B cell (primary cell): ENCODE data around the gene ATP6V0E2. TPM values are rescaled to one million over a fixed set of nuclear protein-coding genes. Genes with fewer than 3 reads are reported as not detected.

Experiments used
- ATAC-seq: fragments of 200-7000 bp; cut with Tn5 transposase; one replicate; pipeline ENCODE4 v1.10.0; 2021; ENCODE audit warnings: low read depth, mild to moderate bottlenecking, moderate number of reproducible peaks, moderate library complexity
- CTCF ChIA-PET: fragments of 350-600 bp; sonication (Branson Sonifier 250); formaldehyde crosslinking; loops from one replicate; lab custom pipeline; 2021; ENCODE audit warnings: antibody characterized with exemption, inconsistent platforms; lab: Charles Lee
- POLR2A ChIA-PET: fragments of 350-600 bp; sonication (Branson Sonifier 250); formaldehyde crosslinking; loops from one replicate; lab custom pipeline; 2021; ENCODE audit warnings: antibody characterized with exemption; lab: Charles Lee
- DNase-seq: peaks from one replicate; pipeline ENCODE4 v3.0.0; 2013
- H2AFZ ChIP-seq: 2 replicates; pipeline ENCODE4 v1.6.1; 2012; ENCODE audit warnings: mild to moderate bottlenecking, low read depth, low read length; ENCODE audit not compliant: insufficient read depth, poor library complexity, severe bottlenecking
- H3K27ac ChIP-seq, 2 donors: 1 replicate in 1 of 2; 2 replicates in 1 of 2; pipeline ENCODE4 v1.5.1; 2012 to 2013; ENCODE audit warnings: low read length in 2 of 2, mild to moderate bottlenecking in 2 of 2, moderate library complexity in 1 of 2
- H3K27me3 ChIP-seq, 4 experiments: fragments of 200-600 bp in 1 of 4; sonication (generic) in 1 of 4; replicated peaks in 1 of 4; 1 replicate in 2 of 4; 2 replicates in 2 of 4; pipeline versions ENCODE4 v1.6.1 to v1.7.0; 2013 to 2016; ENCODE audit warnings: low read length in 3 of 4, mild to moderate bottlenecking in 2 of 4, mixed read lengths in 1 of 4, moderate library complexity in 1 of 4; ENCODE audit not compliant: insufficient read depth in 4 of 4, control insufficient read depth in 3 of 4; ENCODE audit errors: control extremely low read depth in 1 of 4
- H3K36me3 ChIP-seq, 2 experiments: replicated peaks in 1 of 2; 1 replicate in 1 of 2; 2 replicates in 1 of 2; pipeline versions ENCODE4 v1.6.1 to v1.7.1; 2013; ENCODE audit warnings: low read length in 1 of 2; ENCODE audit not compliant: insufficient read depth in 2 of 2, control insufficient read depth in 1 of 2; ENCODE audit errors: control extremely low read depth in 1 of 2, extremely low read depth in 1 of 2
- H3K4me1 ChIP-seq, 2 donors: fragments of 200-600 bp in 1 of 2; sonication (generic) in 1 of 2; 1 replicate in 1 of 2; 2 replicates in 1 of 2; pipeline versions ENCODE4 v1.5.1 to v1.6.1; 2013 to 2017; ENCODE audit warnings: low read length in 2 of 2; ENCODE audit not compliant: control insufficient read depth in 2 of 2, insufficient read depth in 2 of 2
- H3K4me2 ChIP-seq: replicated peaks from 2 replicates; pipeline ENCODE3; 2012; ENCODE audit warnings: mild to moderate bottlenecking, low read depth, low read length; ENCODE audit not compliant: poor library complexity, severe bottlenecking
- H3K4me3 ChIP-seq, 5 experiments: fragments of 200-600 bp in 1 of 5; sonication (generic) in 1 of 5; 1 replicate in 3 of 5; 2 replicates in 2 of 5; pipeline versions ENCODE4 v1.5.1 to v1.7.0; 2011 to 2016; ENCODE audit warnings: low read length in 4 of 5, mild to moderate bottlenecking in 4 of 5, low read depth in 2 of 5, control low read depth in 1 of 5, moderate library complexity in 1 of 5; ENCODE audit not compliant: insufficient read depth in 1 of 5; ENCODE audit errors: control extremely low read depth in 1 of 5, extremely low read depth in 1 of 5
- H3K79me2 ChIP-seq: fragments of 200-600 bp; sonication (generic); one replicate; pipeline ENCODE4 v1.6.0; 2016; ENCODE audit warnings: low read length; ENCODE audit not compliant: control insufficient read depth, insufficient read depth
- H3K9ac ChIP-seq: fragments of 200-600 bp; sonication (generic); 2 replicates; pipeline ENCODE4 v1.6.1; 2017; ENCODE audit warnings: mild to moderate bottlenecking, low read length, moderate library complexity
- H3K9me3 ChIP-seq, 3 donors: one replicate each; pipeline versions ENCODE4 v1.6.1 to v1.7.1; 2013; ENCODE audit warnings: low read length in 2 of 3; ENCODE audit not compliant: control insufficient read depth in 2 of 3, insufficient read depth in 1 of 3; ENCODE audit errors: control extremely low read depth in 1 of 3
- H4K20me1 ChIP-seq: 2 replicates; pipeline ENCODE4 v1.6.0; 2012; ENCODE audit warnings: mild to moderate bottlenecking, low read length; ENCODE audit not compliant: insufficient read depth, control insufficient read depth, poor library complexity, severe bottlenecking
- H3K27ac Mint-ChIP-seq: one replicate; pipeline ENCODE4 v1.8.0; 2021; ENCODE audit warnings: mixed read lengths
- H3K27me3 Mint-ChIP-seq: one replicate; pipeline ENCODE4 v1.8.0; 2021; ENCODE audit warnings: mixed read lengths
- H3K4me1 Mint-ChIP-seq: one replicate; pipeline ENCODE4 v1.8.0; 2021; ENCODE audit warnings: mixed read lengths
- H3K4me3 Mint-ChIP-seq: one replicate; pipeline ENCODE4 v1.8.0; 2021; ENCODE audit warnings: mixed read lengths
- H3K9me3 Mint-ChIP-seq: one replicate; pipeline ENCODE4 v1.8.0; 2022; ENCODE audit warnings: mixed read lengths; ENCODE audit not compliant: insufficient read depth
- EZH2 ChIP-seq: IDR thresholded peaks from 2 replicates; pipeline ENCODE4 v1.6.1; 2012; ENCODE audit warnings: borderline replicate concordance, low read depth, mild to moderate bottlenecking, moderate library complexity, low read length; ENCODE audit not compliant: insufficient read depth, poor library complexity, severe bottlenecking
- WGBS: methylation state at CpG from one replicate; pipeline ENCODE4 v1.1.5; 2013; ENCODE audit warnings: missing lambda C conversion rate; ENCODE audit not compliant: insufficient coverage; 5-methylcytosine and 5-hydroxymethylcytosine counted together
- intact Hi-C: fragments of 100-400 bp; cut with micrococcal nuclease; formaldehyde crosslinking; loops from one replicate; pipeline ENCODE4 v1.10.0; 2022
- polyA plus RNA-seq: library from polyadenylated mRNA; depleted of rRNA; stranded (reverse); fragments of >200 nt; gene quantifications from 2 replicates; pipeline ENCODE4 v1.2.3, GENCODE V29; 2012
- total RNA-seq, 2 donors: library from RNA; stranded (reverse); fragments of 120-200 nt in 1 of 2; gene quantifications; 1 replicate in 1 of 2; 2 replicates in 1 of 2; pipeline versions ENCODE4 v1.2.3 to v1.2.4, GENCODE V29; 2013 to 2022
- TF ChIP-seq, protein P1 (sequence below): fragments of 200-600 bp; IDR thresholded peaks from one replicate; pipeline ENCODE4 v1.8.0; 2022; ENCODE audit warnings: antibody characterized with exemption, mild to moderate bottlenecking

ATP6V0E2 gene
- total and polyA plus RNA-seq, 2 donors (not counting 1 experiment from before 2014, with no cell fraction given) = 13.5 to 49.6 TPM

DNA sequence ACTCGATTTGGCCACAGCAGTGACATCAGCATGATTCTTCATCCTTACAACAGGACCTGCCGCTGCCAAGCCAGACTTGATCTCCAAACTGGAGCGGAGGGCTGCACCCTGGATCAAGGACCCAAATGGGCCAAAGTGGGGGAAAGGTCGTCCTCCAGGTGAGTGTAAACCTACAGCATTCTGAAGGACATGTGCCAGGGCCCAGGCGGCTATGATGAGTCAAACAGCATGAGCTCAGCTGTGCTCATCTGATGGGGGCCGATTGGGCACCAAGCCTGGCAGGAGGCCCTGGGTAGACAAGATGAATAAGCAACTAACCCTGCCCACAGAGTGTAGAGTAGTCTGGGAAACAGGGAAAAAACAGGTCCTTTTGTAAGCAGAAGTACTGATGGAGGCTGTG, 14.4 kb upstream of the ATP6V0E2 start:
- no peak overlapping the region for H2AFZ ChIP-seq
- H3K27ac ChIP-seq = no peak overlapping the region
- Mint-ChIP-seq H3K4me1 (no peaks in the 10 kb centered on the region), H3K27ac (no peak overlapping the region), H3K9me3 (no peaks in the 10 kb centered on the region), H3K27me3 (no peaks in the 10 kb centered on the region), H3K4me3 (no peak overlapping the region)
- no peaks in the 10 kb centered on the region for H3K9me3 ChIP-seq
- whole genome bisulfite sequencing = 90% methylated on average over 6 of the region's 6 CpGs
- H3K79me2 ChIP-seq = no peaks in the 10 kb centered on the region
- CTCF ChIA-PET = no interaction called here
- H3K4me2 ChIP-seq = no peak overlapping the region
- peaks cover 0 to 31% of the 10 kb centered on the region in 2 experiments for H3K36me3 ChIP-seq
- ATAC-seq (no peak), DNase-seq (no peak)
- H3K9ac ChIP-seq = no peak overlapping the region
- H3K4me3 ChIP-seq = no peak overlapping the region
- no peaks in the 10 kb centered on the region for H4K20me1 ChIP-seq
- TF ChIP-seq EZH2 = no peak
- TF ChIP-seq, protein P1, sequence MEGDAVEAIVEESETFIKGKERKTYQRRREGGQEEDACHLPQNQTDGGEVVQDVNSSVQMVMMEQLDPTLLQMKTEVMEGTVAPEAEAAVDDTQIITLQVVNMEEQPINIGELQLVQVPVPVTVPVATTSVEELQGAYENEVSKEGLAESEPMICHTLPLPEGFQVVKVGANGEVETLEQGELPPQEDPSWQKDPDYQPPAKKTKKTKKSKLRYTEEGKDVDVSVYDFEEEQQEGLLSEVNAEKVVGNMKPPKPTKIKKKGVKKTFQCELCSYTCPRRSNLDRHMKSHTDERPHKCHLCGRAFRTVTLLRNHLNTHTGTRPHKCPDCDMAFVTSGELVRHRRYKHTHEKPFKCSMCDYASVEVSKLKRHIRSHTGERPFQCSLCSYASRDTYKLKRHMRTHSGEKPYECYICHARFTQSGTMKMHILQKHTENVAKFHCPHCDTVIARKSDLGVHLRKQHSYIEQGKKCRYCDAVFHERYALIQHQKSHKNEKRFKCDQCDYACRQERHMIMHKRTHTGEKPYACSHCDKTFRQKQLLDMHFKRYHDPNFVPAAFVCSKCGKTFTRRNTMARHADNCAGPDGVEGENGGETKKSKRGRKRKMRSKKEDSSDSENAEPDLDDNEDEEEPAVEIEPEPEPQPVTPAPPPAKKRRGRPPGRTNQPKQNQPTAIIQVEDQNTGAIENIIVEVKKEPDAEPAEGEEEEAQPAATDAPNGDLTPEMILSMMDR = no peak
- no peaks in the 10 kb centered on the region for H3K27me3 ChIP-seq
- intact Hi-C loops = no loop called here
- POLR2A ChIA-PET = no interaction called here
- H3K4me1 ChIP-seq = no peaks in the 10 kb centered on the region

DNA sequence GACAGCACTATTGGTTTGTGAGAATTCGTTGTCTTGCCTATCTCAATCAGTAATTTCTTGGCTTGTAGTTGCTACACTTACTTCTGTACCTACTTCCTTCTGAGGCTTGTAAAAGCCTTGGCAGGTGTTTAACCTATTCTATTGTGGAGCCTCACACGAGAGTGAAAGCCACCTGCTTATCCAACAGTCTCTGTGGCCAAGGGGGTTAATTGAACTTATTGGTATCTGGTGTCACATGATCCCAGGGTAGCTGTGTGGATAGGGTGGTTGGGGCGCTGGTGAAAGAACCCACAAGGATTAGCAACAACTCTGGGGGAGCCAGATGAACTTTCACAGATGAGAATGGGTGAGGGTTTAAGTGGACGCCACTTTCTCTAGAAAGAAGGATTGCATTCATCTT, 13.9 kb upstream of the ATP6V0E2 start:
- Histone ChIP-seq H3K27me3 (no peaks in the 10 kb centered on the region), H3K4me2 (no peak overlapping the region), H3K4me1 (no peaks in the 10 kb centered on the region), H3K36me3 (peaks cover 0 to 32% of the 10 kb centered on the region in 2 experiments), H3K4me3 (no peak overlapping the region), H2AFZ (no peak overlapping the region), H3K9me3 (no peaks in the 10 kb centered on the region), H4K20me1 (no peaks in the 10 kb centered on the region), H3K79me2 (no peaks in the 10 kb centered on the region), H3K27ac (no peak overlapping the region), H3K9ac (no peak overlapping the region)
- Mint-ChIP-seq H3K27ac (no peak overlapping the region), H3K9me3 (no peaks in the 10 kb centered on the region), H3K4me1 (no peaks in the 10 kb centered on the region), H3K27me3 (no peaks in the 10 kb centered on the region), H3K4me3 (no peak overlapping the region)
- intact Hi-C loops = no loop called here
- ChIA-PET CTCF (no interaction called here), POLR2A (no interaction called here)
- ATAC-seq (no peak), DNase-seq (no peak)
- TF ChIP-seq, protein P1 = no peak
- TF ChIP-seq EZH2 = no peak
- WGBS = 86% methylated on average over 2 of the region's 4 CpGs
